Measurements from ENCODE around the gene HMGXB3.

Gene HMGXB3

DNA sequence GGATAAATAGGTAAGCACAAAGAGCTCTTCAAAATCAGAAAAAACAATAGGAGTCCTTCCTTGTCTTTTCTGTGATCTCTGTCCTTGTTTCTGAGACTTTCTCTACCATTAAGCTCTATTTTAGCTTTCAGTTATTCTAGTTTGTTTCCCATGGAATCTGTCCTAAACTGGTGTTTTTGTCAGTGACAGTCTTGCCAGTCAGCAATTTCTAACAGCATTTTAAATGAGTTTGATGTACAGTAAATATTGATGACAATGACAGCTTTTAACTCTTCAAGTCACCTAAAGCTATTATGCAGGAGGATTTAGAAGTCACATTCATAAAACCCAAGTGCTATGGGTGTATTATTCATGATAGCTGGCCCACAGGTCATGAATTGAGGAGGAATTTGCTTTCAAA is 18.0 kb upstream of the HMGXB3 start:
- DNase-seq: no peak

GRCh38 chr5:149988126-149988525 is 12.4 kb upstream of the HMGXB3 start:
- DNase-seq: no peak

GRCh38 chr5:149990518-149991376 is 9.8 kb upstream of the HMGXB3 start:
- peak; percentile 87 for DNase-seq

- DNase-seq: no peak
Measured at GRCh38 chr5:149993471-149993870, 7.1 kb upstream of the HMGXB3 start.

- DNase-seq: no peak
Measured at GRCh38 chr5:149995385-149996204, 4.9 kb upstream of the HMGXB3 start.

GRCh38 chr5:149996205-149996890 is 4.2 kb upstream of the HMGXB3 start:
- no peak for DNase-seq

DNA sequence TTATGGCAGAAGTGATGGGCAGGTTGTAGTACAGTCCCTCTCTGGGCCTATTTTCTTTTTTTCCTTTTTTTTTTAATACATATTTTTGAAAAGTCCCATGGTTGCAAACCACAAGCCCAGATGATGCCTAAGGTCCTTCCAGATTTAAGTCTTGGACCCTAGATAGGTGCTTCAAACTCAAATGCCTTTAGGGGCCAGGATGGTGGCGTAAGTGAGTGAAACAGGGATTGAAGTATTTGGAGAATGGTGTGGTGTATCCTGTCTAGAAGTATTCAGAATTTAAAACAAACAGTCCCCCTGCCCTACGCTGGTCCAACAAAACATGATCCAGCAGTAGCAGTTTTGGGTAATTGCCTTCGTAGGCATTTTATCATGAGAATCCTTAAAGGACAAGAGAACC is 2.3 kb upstream of the HMGXB3 start:
- DNase-seq: no peak

GRCh38 chr5:149999359-149999758 is 1.2 kb upstream of the HMGXB3 start:
- DNase-seq: no peak

DNA sequence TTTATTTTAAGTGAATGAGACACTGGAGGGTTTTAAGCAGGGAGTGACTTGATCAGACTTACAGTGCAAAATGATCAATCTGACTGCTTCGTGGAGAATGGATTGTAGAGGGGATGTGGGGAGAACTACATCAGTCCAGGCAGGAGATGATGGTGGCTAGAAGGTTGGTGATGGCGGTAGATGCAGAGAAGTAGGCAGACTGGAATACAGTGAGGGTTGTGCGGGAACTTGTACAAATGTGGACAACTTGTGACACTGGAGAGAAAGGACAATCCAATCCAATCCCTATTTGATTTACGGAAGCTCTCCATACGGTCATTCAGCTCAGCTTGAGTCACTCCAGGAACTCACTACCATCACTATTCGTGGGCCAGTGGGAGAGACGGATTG is 678 bp upstream of the HMGXB3 start:
- DNase-seq: no peak

DNA sequence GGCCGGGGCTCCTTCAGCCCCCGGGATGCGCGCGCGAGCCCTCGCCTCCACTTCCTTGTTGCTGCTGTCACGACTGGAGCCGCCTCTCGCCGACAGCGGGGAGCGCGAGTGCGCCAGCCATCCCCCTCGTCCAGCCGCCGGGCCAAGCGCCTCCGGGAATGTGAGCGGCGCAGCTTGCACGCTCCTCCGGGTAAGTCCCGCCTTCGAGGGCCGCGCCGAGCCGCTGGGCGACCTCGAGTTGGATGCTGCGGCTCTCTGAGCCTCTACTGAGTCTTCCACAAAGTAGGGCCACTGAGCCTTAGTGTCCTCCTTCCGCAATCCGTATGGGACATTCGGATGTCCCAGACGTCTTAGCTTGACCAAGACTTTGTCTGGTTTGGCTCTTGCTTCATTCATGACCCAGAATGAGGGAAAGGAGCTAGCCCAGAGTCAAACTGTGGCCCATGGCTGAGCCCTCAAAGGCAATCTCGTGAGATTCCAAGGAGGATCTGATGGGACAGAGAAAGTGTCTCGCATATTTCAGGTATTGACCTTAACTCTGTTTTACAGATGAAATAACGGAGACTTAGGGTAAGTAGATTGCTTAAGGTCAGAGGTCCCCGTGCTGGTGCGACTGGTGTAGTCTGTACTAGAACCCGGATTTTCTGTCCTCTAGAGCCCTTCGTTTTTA is 586 bp downstream of the HMGXB3 start:
- DNase-seq: peak; percentile 62

- peak; percentile 91 for DNase-seq
Measured at GRCh38 chr5:150001660-150002486, 1.3 kb downstream of the HMGXB3 start.

DNA sequence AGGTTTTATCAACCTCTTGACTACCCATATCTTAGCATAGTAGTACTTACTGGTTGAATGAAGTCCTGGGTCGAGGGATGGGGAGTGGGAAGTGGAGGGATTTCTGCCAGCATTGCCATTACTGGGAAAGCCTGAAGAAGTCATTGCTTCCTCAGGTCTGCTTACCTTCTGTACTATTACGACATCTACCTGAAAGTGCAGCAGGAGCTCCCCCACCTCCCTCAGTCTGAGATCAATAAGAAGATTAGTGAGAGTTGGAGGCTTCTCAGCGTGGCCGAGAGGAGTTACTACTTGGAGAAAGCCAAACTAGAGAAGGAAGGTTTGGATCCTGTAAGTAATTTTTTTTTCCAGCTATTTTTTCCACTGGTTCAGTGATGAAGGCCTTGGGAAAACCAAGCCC is 5.8 kb downstream of the HMGXB3 start:
- no peak for DNase-seq

DNA sequence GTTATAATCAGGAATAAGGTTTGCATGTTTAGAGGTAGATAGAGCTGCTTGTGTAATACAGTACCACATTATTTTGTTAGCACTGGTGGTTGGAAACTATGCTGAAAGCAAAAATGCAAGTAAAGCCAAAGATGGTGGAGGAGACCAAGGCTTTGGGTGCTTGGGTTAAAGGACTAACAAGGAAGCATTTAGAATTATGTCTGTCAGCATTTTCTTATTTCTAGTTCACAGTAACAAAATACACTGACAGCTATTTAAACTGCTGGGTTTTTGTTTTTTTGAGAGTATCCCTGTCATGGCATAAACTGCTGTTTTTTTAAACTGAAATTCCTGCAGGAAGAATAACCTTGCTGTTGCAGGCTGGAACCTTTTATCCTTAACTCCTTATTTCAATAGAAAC is 6.5 kb downstream of the HMGXB3 start:
- no peak for DNase-seq

DNA sequence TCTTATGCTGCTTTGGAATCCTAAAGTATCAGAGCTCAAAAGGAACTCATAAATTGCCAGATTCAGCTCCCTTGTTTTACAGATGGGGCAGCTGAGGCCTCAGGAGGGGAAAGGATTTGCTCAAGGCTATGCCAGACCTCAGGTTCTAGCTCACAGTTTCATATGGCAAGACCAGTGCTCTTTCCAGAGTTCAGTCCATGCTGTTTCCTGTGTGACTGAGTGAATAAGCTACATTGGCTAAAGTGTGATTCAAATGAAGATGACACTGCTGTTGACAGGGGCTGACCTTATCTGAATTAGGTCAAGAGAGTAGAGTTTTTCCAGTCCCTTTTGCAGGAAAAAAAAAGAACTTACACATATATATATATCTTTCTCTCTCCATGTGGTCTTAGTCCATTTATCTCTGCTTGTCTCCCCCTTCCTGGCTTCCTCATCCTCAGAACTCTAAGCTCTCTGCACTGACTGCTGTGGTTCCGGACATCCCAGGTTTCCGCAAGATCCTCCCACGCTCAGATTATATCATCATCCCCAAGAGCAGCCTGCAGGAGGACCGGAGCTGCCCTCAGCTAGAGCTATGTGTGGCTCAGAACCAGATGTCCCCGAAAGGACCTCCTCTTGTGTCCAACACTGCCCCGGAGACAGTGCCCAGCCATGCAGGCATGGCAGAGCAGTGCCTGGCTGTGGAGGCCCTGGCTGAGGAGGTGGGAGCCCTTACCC is 9.3 kb downstream of the HMGXB3 start:
- no peak for DNase-seq

DNA sequence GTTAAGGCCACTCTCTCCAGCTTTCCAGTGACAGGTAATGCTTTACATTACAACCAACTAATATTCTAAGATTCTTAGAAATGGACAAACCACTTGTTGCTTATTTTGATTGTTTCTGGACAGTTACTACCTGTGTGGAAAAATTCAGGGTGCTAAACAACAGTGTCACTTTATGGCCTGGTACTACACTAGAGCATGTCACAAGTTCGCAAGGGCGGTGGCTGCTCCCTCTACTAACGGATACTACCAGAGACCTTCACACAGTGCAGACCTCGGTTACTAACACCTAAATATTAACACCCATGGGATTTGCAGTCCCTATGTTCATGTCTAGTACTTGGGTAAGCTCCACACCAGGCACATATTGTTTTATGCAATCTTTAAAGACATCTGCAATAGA is 13.4 kb downstream of the HMGXB3 start:
- no peak for DNase-seq

GRCh38 chr5:150014456-150014855 is 13.9 kb downstream of the HMGXB3 start:
- no peak for DNase-seq

DNA sequence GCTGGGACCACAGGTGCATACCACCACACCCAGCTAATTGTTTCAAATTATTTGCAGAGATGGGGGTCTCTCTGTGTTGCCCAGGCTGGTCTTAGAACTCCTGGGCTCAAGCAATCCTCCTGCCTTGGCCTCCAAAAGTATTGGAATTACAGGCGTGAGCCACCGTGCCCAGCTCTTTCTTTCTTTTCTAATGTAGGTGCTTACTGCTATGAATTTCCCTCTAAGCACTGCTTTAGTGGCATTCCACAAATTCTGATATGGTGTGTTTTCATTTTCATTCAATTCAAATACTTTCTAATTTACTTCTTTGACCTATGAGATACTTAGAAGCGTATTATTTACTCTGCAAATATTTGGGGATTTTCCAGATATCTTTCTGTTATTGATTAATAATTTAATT is 14.9 kb downstream of the HMGXB3 start:
- no peak for DNase-seq

DNA sequence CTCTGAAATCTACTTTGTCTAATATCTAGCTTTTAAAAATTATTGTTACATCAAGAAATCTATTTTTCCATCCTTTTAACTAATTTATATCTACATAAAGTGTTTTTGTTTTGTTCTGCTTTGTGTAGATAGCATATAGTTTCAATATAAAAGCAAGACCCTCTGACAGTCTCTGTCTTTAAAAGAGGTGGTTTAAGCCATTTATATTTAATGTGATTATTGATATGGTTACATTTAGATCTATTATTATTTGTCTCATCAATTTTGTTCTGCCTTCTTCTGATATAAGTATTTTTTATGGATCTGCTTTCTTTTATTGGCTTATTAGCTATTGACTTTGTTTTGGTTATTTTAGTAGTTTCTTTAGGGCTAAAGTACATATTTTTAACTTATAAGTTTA is 16.0 kb downstream of the HMGXB3 start:
- DNase-seq: no peak

DNA sequence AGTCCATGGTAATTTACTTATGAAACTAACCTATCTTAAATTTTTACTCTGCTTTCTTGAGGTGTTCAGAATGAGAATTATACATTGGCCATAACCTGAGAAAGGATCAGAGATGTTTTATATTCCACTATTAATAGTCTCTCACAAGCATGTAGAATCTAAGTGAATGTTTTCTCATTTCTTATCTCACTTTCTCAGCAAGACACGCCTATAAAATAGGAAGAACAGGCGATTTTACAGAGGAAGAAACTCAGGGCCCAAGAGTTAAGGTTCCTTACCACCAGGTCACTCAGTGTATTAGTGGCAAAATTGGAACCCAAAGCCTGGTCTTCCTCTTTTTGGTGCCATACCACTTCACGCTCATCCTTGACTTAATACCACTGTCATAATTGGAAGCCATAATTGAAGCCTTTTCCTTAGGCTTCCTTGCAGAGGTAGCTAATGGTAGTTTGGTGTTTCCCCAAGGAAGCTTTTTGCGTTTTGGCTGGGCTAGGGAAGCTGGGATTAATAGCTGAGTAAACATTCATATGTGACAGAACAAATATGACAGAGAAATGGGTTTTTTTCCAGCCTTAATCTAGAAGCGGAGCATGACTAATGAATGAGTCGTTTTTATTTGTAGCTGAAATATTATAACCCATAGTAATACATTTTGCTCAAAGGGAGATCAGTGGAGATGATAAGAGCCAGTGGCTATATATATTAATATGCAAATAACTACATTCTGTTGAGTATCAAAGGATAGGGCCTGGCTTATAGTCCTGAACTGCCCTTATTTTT is 16.9 kb downstream of the HMGXB3 start:
- no peak for DNase-seq

DNA sequence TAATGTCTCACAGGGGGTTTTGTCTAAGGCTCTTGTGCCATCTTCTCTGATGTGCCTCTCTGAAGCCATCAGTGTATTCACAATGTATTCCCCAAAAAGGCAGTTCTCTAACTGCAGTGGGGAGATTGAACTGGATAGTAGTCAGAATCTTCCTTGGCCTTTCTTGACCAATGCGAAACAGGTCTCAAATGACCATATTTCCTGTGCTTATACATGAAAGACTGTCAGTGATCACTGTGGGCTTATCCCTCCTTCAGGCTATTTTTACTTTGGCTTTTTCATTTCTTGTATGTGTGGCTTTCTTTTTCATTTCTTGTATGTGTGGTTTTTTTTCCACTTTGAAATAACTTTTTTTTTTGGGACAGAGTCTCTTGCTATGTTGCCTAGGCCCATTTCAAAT is 19.7 kb downstream of the HMGXB3 start:
- DNase-seq: no peak
